ENCODE measurements around the gene PPP2R5C. TPM values are rescaled to one million over a fixed set of nuclear protein-coding genes. Genes with fewer than 3 reads are reported as not detected.

The PPP2R5C gene
- total RNA-seq, 1 experiment from 2014 or later: 80.3 TPM

DNA sequence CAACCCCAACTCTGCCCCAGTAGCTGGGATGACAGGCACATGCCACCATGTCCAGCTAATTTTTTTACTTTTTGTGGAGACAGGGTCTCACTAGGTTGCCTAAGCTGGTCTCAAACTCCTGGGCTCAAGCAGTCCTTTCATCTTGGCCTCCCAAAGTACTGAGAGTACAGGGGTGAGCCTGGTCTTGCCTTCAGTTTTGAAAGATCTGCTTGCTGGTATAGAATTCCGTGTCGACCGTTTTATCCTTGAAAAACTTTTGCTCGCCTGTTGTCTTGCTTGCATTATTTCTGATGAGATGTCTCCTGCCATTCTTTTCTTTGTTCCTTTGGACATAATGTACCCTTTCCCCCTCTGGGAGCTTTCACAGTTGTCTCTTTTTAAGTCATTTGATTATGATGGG lies 110.8 kb downstream of the PPP2R5C start:
- CTCF ChIA-PET: interaction anchor here (0.5 to 0.7 kb wide), 2 partner anchors 11 to 1007 kb away, joined by 3 to 6 read pairs; no protein-coding TSS in a partner anchor
- H3K27ac ChIP-seq (ENCODE audit: low read length): no peak overlapping the region
- no peak for TF ChIP-seq REST (IDR thresholded peaks at IDR 0.05; ENCODE audit: insufficient read depth in 1 of 2, low read depth in 2 of 2, low read length in 1 of 2)
- TF ChIP-seq TCF7L2 (IDR thresholded peaks at IDR 0.05; ENCODE audit: low read depth, low read length): no peak
- TF ChIP-seq SIN3A (IDR thresholded peaks at IDR 0.05; ENCODE audit: borderline replicate concordance, insufficient read depth, low read depth, low read length): no peak
- no peak for TF ChIP-seq POLR2AphosphoS5 (IDR thresholded peaks at IDR 0.05; ENCODE audit: low read depth, low read length)
- TF ChIP-seq CTCF (IDR thresholded peaks at IDR 0.05): no peak
- H3K36me3 ChIP-seq (ENCODE audit: control insufficient read depth, insufficient read depth, low read length): no peaks in the 10 kb centered on the region; the same call in 1 of the 2 replicates
- ATAC-seq (no peak), DNase-seq (ENCODE audit: low read depth, low spot score) (no peak)
- in situ Hi-C loops (cut with HindIII; ENCODE audit: low pct_unique_long_range_greater_than_20kb, low sequenced_read_pairs) (no loop called here), intact Hi-C loops (cut with micrococcal nuclease; ENCODE audit: unreplicated experiment) (no loop called here)
- no peaks in the 10 kb centered on the region for H3K9me3 ChIP-seq (ENCODE audit: control insufficient read depth, insufficient read depth, low read depth, low read length)
- H3K27me3 ChIP-seq (ENCODE audit: control insufficient read depth, insufficient read depth, low read length): no peaks in the 10 kb centered on the region
- BruUV-seq (replicated peaks): no TSS peak
- no peaks in the 10 kb centered on the region; the same call in 1 of the 2 replicates for H3K4me1 ChIP-seq (ENCODE audit: control insufficient read depth, insufficient read depth, low read length)
- POLR2A ChIA-PET: interaction anchor here (0.7 kb wide), 1 partner anchor 63 kb away, joined by 6 read pairs; no protein-coding TSS in a partner anchor
- no peak overlapping the region for H3K4me3 ChIP-seq (ENCODE audit: low read depth in 2 of 2, low read length in 2 of 2)

DNA sequence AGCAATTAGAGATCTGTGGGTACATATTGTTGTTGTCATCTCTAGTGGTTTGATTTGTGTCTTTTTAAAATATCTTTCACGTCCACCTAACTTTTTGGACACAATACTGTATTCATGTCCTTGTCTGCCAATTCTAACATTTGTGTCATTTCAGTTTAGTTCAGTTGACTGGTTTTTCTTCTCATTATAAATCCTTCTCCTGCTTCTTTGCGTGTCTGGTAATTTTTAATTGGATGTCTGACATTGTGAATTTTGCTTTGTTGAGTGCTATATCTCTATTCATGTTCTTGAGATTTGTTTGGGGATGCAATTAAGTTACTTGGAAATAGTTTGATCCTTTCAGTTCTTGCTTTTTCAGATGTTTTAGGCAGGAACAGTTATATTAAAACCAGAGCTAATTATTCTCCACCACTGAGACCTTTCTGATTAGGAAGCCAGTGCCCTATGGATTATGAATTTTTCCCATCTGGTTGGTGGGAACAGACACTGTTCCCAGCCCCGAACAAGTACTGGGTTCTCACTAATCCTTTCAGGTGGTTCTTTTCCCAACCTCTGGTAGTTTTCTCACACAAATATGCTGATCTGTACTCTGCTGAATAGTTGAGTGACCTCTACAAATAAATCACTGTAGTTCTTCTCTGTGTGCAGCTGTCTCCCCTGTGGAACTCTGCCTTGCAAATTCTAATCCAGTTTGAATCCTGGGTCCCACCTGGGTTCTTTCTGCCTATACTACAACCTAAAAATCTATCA lies 111.7 kb downstream of the PPP2R5C start:
- no peaks in the 10 kb centered on the region; the same call in 1 of the 2 replicates for H3K36me3 ChIP-seq (ENCODE audit: control insufficient read depth, insufficient read depth, low read length)
- H3K4me3 ChIP-seq (ENCODE audit: low read depth in 2 of 2, low read length in 2 of 2): no peak overlapping the region
- intact Hi-C loops (cut with micrococcal nuclease; ENCODE audit: unreplicated experiment) (no loop called here), in situ Hi-C loops (cut with HindIII; ENCODE audit: low pct_unique_long_range_greater_than_20kb, low sequenced_read_pairs) (no loop called here)
- BruUV-seq (replicated peaks): no TSS peak
- H3K27ac ChIP-seq (ENCODE audit: low read length): no peak overlapping the region
- ChIA-PET CTCF (no interaction called here), POLR2A (no interaction called here)
- no peaks in the 10 kb centered on the region for H3K9me3 ChIP-seq (ENCODE audit: control insufficient read depth, insufficient read depth, low read depth, low read length)
- H3K4me1 ChIP-seq (ENCODE audit: control insufficient read depth, insufficient read depth, low read length): no peaks in the 10 kb centered on the region; the same call in none of the 2 replicates
- DNase-seq (ENCODE audit: low read depth, low spot score) (no peak), ATAC-seq (no peak)
- TF ChIP-seq POLR2AphosphoS5 (IDR thresholded peaks at IDR 0.05; ENCODE audit: low read depth, low read length): no peak
- TF ChIP-seq REST (IDR thresholded peaks at IDR 0.05; ENCODE audit: insufficient read depth in 1 of 2, low read depth in 2 of 2, low read length in 1 of 2): no peak
- H3K27me3 ChIP-seq (ENCODE audit: control insufficient read depth, insufficient read depth, low read length): no peaks in the 10 kb centered on the region
